NCI-H345 (cell line): ENCODE data around the gene BICD1.

Source experiments
- DNase-seq: peaks from one replicate; lab custom pipeline; 2025; lab: John Stamatoyannopoulos, UW

BICD1 gene

DNA sequence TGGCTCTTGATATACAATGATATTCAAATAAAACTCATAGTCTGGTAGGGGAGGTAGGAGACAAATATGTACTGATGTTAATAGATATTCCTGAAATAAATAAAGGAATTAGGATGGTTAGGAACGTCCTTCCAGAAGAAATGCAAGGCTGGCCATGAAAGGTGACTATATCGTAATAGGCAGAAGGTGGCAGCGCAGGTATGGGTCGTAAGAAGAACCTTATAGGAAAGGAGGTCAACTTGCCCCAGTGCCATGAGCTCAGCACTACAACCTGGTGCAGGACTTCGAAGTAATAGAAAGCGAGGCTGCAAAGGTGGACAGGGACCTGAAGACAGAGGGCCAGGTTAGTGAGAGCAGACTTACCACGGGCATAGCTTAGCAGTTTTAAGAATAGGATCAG lies 237.4 kb downstream of the BICD1 start:
- DNase-seq, result no peak

GRCh38 chr12:32353540-32353939 lies 246.9 kb downstream of the BICD1 start:
- DNase-seq, result no peak

DNA sequence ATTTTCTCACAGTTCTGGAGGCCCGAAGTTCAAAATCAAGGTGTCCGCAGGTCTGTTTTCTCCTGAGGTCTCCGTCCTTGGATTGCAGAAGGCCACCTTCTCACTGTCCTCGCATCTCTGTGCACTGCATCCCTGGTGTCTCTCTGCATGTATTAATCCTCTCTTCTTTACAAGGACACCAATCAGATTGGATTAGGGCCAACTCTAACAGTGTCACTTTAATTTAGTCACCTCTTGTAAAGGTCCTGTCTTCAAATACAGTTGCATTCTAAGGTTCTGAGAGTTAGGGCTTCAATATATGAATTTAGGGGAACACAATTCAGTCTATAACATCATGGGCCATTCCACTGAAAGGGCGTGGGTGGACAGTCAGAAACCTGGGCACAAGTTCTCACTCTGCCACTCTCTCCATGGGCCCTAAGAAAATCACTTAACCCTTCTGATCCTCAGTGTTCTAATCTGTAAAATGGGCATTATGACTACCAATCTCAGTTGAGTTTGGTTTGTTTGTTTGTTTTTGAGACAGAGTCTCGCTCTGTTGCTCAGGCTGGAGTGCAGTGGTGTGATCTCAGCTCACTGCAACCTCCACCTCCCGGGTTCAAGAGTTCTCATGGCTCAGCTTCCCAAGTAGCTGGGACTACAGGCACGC lies 251.1 kb downstream of the BICD1 start:
- no peak for DNase-seq

GRCh38 chr12:32360956-32361355 lies 254.3 kb downstream of the BICD1 start:
- DNase-seq, result no peak

GRCh38 chr12:32362892-32363291 lies 256.2 kb downstream of the BICD1 start:
- DNase-seq, result no peak

GRCh38 chr12:32365473-32366064 lies 258.9 kb downstream of the BICD1 start:
- peak; percentile 58 for DNase-seq

DNA sequence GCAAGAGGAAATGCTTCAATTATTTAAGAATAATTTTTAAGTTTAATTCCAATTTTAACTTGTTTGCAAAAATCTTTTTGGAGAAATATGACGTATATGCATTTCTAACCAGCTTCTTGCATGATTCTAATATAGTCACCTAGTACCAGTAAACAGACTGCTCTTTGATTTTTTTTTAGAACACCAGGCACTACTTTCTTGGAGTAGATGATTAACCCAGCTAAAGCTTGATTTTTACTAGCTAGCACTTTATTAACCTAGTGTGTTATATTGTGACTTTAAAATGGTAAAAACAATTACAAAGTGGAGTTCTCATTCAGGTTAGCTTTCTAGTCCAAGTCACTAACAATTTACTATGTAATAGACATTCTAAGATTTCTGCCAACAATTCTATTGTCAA lies 260.1 kb downstream of the BICD1 start:
- no peak for DNase-seq

DNA sequence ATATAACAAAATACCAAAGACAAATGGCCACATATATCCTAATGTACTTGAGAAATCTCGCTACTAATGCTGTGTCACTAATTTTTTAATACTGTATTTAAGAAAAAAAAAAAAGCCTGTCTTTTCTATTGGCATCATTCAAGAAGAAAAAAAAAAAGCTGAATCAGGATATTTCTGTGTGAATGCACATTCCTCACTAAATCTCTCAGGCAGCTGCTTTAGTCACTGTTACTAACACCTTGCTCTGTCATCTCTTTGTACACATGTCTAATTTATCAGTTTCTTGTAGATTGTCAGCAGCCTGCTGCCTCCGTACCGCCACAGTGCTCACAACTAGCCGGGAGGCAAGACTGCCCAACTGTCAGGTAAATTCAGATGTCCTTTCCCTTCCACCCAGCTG lies 260.7 kb downstream of the BICD1 start:
- DNase-seq, result no peak

DNA sequence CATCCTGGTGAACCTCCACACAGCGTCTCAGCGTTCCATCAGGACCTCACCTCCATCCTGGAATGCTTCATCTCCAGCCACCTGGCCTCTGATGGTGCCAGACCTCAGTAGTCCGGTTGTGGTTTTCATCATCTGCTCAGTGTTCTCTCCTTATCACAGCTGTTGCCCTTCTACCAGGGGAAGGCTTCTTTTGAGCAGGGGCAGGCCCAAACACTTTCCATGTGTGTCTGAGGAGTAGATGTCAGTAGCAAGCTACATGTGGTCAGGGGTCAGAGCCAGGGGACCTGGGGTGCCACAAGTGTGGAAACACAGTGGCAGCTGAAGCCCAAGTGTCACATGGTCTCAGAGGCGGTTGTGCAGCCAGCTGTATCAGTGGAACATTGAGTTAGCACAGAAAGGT lies 262.6 kb downstream of the BICD1 start:
- no peak for DNase-seq

DNA sequence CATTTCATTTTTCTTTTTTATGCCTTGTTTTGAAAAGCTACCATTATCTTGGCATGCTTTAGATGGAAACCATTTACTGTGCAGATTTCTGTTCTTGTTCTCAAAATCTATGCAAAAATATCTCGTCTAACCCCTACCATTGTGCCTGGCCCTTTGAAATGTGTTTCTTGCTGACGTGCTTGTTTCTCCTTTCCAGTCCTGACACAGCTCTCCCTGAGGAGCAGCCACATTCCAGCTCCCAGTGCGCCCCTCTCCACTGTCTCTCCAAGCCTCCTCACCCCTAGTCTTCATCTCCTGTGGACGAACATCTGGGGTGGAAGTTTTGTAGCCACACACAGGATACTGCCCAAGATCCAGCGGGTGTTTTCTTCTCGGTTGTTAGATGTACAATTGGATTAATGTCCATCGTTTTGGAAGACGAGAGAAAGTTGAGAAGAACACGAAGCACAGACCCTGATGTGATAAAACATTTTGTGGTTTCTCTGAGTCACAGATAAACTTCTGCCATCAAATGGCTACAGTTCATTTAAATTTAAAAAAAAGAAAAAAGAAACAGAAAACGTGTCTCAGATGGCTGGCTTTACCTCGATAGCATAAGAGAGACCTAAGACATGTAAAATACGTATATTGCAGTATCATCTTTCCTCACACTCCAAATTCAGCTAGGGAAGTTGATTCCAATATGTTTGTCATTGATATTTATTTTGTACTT lies 270.9 kb downstream of the BICD1 start:
- no peak for DNase-seq

DNA sequence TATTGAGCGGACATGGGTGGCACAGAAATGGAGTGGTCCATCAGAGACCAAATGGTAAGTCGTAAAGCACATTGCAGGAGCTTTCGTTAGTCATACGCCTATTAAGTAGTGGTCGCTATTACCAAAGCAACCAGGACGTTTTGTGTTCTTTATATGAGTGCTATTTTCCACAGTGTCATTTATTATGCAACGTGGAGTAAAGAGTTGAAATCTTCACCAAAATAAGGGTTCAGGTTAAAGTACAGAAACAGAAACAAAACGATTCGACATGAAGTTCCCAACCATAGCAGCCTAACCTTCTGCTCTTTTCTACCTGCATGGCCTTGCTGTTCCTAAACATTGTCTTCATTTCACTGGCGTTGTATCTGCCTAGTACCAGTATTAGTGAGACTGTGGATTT lies 272.6 kb downstream of the BICD1 start:
- DNase-seq, result no peak

DNA sequence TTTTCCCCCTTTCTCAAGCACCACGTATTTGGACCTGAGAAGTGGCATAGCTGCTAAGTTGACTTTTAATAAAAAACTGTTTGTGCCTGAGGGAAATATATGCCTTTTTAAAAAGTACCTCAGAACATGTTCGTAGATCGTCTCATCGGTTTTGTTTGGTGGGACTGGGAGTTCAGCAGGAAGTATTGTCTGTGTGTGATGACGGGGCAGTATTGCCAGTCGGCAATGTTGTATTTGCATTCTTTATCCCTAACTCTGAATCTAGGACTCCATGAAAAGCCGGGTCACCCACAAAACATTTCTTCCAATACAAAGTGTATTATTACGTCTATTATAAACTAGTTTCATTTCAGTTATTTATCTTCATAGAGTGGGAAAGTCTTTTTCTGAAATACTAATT lies 273.0 kb downstream of the BICD1 start:
- no peak for DNase-seq

DNA sequence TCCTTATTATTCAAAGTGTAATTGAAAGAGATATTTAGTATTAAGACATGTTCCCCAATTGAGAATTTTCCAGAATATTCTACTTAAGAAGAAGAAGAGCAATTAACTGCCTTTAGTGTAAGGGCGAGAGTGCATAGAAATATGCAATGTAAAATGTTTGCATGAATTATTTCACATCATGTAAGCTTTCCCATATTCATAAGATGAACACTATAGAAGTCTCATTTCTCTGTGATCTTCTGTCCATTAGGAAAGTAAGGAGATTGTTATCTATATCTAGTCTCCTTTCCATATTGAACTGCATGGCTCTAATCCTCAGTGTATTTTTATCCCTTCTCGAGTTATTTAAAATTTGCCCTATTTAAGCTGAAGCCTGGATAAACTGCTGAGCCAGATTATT lies 275.6 kb downstream of the BICD1 start:
- DNase-seq, result no peak

- DNase-seq, result peak; percentile 27
Measured at GRCh38 chr12:32390572-32391219, 284.0 kb downstream of the BICD1 start.

- DNase-seq, result no peak
Measured at GRCh38 chr12:32395026-32395425, 288.4 kb downstream of the BICD1 start.

DNA sequence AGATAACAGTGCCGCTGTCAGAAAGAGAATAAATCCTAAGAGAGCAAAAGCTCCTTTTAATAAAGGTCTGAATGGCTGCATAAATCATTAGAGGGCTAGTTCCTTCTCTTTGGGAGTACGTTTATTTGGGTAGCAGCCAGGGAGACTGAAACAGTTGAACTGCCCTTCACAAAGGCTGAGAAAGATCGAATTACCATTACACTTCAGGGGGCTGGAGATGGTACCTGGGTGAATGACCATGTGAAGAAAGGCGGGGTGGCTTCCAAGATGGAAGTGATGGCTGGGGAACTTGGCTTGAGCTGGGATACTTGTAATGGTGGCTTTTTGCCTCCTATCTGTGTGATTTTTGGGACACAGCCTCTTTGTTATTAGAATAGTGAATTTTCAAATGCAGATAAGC lies 291.0 kb downstream of the BICD1 start:
- peak; percentile 45 for DNase-seq

DNA sequence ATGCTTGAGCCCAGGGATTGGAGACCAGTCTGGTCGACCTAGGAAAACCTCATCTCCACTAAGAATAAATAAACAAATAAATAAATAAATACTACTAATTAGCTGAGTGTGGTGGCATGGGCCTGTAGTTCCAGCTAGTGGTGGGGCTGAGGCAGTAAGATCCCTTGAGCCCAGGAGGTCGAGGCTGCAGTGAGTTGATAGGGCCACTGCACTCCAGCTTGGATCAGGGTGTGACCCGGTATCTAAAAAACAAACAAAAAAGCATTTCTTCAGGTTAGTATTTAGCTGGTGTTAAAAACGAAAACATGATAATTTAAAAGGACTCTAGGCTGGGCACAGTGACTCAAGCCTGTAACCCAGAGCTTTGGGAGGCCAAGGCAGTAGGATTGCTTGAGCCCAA lies 291.5 kb downstream of the BICD1 start:
- DNase-seq, result no peak

GRCh38 chr12:32398816-32399369 lies 292.2 kb downstream of the BICD1 start:
- DNase-seq, result no peak

GRCh38 chr12:32399370-32400113 lies 292.9 kb downstream of the BICD1 start, which contains the start of gene FGD4:
FGD4 (plus strand) TSS chr12:32399558.
- DNase-seq, result peak; percentile 92

DNA sequence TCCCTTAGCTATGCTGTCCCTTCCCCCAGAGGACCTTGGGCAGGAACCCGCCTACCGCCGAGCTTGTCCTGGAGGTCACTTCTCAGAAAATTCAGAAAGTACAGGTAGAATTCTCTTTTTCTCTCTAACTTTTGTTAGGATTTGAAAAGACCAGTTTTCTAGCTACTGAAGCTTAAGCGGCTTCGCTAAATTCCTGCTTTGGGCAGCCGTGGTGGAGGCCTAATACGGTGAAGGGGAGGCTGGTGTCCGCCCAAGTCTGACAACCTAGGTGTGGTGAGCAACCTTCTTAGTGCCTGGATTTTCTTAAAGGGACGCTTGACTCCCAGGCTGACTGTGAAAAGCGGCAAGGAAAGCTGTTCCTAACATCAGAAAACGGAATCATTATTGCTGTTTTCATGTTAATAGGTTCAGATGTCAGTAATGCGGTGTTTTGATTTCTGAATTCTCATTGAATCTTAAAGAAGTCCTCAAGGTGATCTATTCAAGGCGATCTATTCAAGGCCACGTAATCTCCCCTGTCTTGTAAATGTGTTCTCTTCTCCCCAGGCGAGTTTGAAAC lies 293.5 kb downstream of the BICD1 start:
- DNase-seq, result peak; percentile 38

GRCh38 chr12:32400866-32401265 lies 294.2 kb downstream of the BICD1 start:
- no peak for DNase-seq

DNA sequence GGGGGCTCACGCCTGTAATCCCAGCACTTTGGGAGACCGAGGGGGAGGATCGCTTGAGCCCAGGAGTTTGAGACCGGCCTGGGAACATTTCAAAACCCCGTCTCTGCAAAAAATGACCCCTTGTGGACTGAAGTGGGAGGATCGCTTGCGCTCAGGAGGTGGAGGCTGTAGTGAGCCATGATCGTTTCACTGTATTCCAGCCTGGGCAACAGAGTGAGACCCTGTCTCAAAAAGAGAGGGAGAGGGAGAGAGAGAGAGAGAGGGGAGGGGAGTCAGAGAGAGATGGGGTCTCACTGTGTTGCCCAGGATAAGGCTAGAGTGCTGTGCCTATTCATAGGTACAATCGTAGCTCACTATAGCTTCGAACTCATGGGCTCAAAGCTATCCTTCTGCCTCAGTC lies 295.5 kb downstream of the BICD1 start:
- DNase-seq, result no peak
